Stimulated activated CD8-positive, alpha-beta memory T cell treated with anti-CD3 and anti-CD28 coated beads, Interleukin-4, amount 100 ng/mL, for 4 hours (primary cell): Measurements from ENCODE around the gene CHIT1.
"Not testable (repeated sequence)": the region's sequence is repeated elsewhere in the genome, so short reads cannot be mapped to it uniquely, and the experiment has no call there.

Experiments
- DNase-seq, 2 donors: peaks; one replicate each; pipeline ENCODE4 v3.0.0-alpha.2; 2020; ENCODE audit warnings: low read depth in 2 of 2, low spot score in 1 of 2

Gene CHIT1

GRCh38 chr1:203266140-203266539 lies 36.7 kb upstream of the CHIT1 start:
- DNase-seq: not testable (repeated sequence)

GRCh38 chr1:203265541-203265940 lies 36.1 kb upstream of the CHIT1 start:
- DNase-seq: no peak

GRCh38 chr1:203264052-203264501 lies 34.6 kb upstream of the CHIT1 start:
- no peak for DNase-seq

GRCh38 chr1:203263496-203263895 lies 34.0 kb upstream of the CHIT1 start:
- DNase-seq: no peak

- DNase-seq: not testable (repeated sequence)
Measured at GRCh38 chr1:203256636-203257035, 27.2 kb upstream of the CHIT1 start.

- not testable (repeated sequence) for DNase-seq
Measured at GRCh38 chr1:203254782-203255181, 25.3 kb upstream of the CHIT1 start.

- DNase-seq: no peak
Measured at GRCh38 chr1:203252678-203253077, 23.2 kb upstream of the CHIT1 start.

GRCh38 chr1:203251466-203251865 lies 22.0 kb upstream of the CHIT1 start:
- DNase-seq: no peak

- no peak for DNase-seq
Measured at GRCh38 chr1:203250911-203251310, 21.4 kb upstream of the CHIT1 start.

- no peak for DNase-seq
Measured at GRCh38 chr1:203244776-203245175, 15.3 kb upstream of the CHIT1 start.

GRCh38 chr1:203241708-203242107 lies 12.2 kb upstream of the CHIT1 start:
- DNase-seq: not testable (repeated sequence)

- no peak for DNase-seq
Measured at GRCh38 chr1:203239526-203240305, 10.2 kb upstream of the CHIT1 start.

GRCh38 chr1:203239081-203239480 lies 9.6 kb upstream of the CHIT1 start:
- DNase-seq: no peak

GRCh38 chr1:203238535-203238934 lies 9.1 kb upstream of the CHIT1 start:
- DNase-seq: no peak

GRCh38 chr1:203234901-203235300 lies 5.4 kb upstream of the CHIT1 start:
- not testable (repeated sequence) for DNase-seq

GRCh38 chr1:203228670-203229069 lies 803 bp downstream of the CHIT1 start:
- DNase-seq: no peak

GRCh38 chr1:203227371-203228083 lies 1.9 kb downstream of the CHIT1 start:
- DNase-seq: no peak

GRCh38 chr1:203225071-203225470 lies 4.4 kb downstream of the CHIT1 start:
- DNase-seq: no peak

GRCh38 chr1:203223012-203223775 lies 6.3 kb downstream of the CHIT1 start:
- no peak for DNase-seq

- no peak for DNase-seq
Measured at GRCh38 chr1:203219934-203220333, 9.5 kb downstream of the CHIT1 start.

- no peak for DNase-seq
Measured at GRCh38 chr1:203219171-203219570, 10.3 kb downstream of the CHIT1 start.

GRCh38 chr1:203217668-203218067 lies 11.8 kb downstream of the CHIT1 start:
- no peak for DNase-seq
